ENCODE results near the gene USP2. TPM values are rescaled to one million over a fixed set of nuclear protein-coding genes. Genes with fewer than 3 reads are reported as not detected.

The USP2 gene
- total and polyA plus RNA-seq, 2 of the 4 experiments (the other 2 are of a cell fraction): 0.18 to 0.79 TPM

- H2AK9ac ChIP-seq (replicated peaks; ENCODE audit: low read depth, low read length, poor library complexity): no peak overlapping the region
- H2BK20ac ChIP-seq (ENCODE audit: low read depth, low read length): no peak overlapping the region
- DNase-seq (no peak), ATAC-seq (ENCODE audit: low read depth) (no peak)
- H3K4me1 ChIP-seq (ENCODE audit: control insufficient read depth, insufficient read depth, low read length): peaks cover 13% of the 10 kb centered on the region
- dilution Hi-C loops (cut with HindIII; ENCODE audit: low sequenced_read_pairs, unreplicated experiment) (no loop called here), intact Hi-C loops (cut with micrococcal nuclease) (no loop called here), in situ Hi-C loops (cut with MboI; ENCODE audit: low sequenced_read_pairs) (no loop called here)
- H3K4me3 ChIP-seq (ENCODE audit: insufficient read depth, low read depth, low read length): no peak overlapping the region
- H3K4ac ChIP-seq (ENCODE audit: low read depth, low read length): no peak overlapping the region
- H2BK5ac ChIP-seq (ENCODE audit: low read depth, low read length, poor library complexity, severe bottlenecking): no peak overlapping the region
- CTCF ChIA-PET: interaction anchor here (1.2 kb wide), 1 partner anchor 14 kb away, joined by 3 read pairs; no protein-coding TSS in a partner anchor
- H4K5ac ChIP-seq (ENCODE audit: low read depth, low read length): no peak overlapping the region
- no peak overlapping the region for H2AFZ ChIP-seq (replicated peaks; ENCODE audit: low read length, poor library complexity)
- no peak overlapping the region for H2BK120ac ChIP-seq (ENCODE audit: low read depth, low read length)
- H3K27ac ChIP-seq (ENCODE audit: insufficient read depth, low read length): no peak overlapping the region
- H4K8ac ChIP-seq (ENCODE audit: low read depth in 2 of 2, low read length in 2 of 2): no peak overlapping the region
- no TSS peak for BruUV-seq (replicated peaks)
- no peak overlapping the region for H3K4me2 ChIP-seq (ENCODE audit: low read depth, low read length)
- H3K14ac ChIP-seq (replicated peaks; ENCODE audit: low read depth, low read length): no peak overlapping the region
- no peak overlapping the region for H3K9ac ChIP-seq (ENCODE audit: low read depth, low read length)
- peak overlapping the region; percentile 2; the same call in 1 of the 2 replicates for H3K23ac ChIP-seq (ENCODE audit: low read depth, low read length)
- H3K36me3 ChIP-seq (ENCODE audit: control insufficient read depth, insufficient read depth, low read length): no peaks in the 10 kb centered on the region
- no peaks in the 10 kb centered on the region for H3K9me1 ChIP-seq (ENCODE audit: insufficient read depth, low read length)
- no peak overlapping the region for H3K56ac ChIP-seq (ENCODE audit: extremely low read depth, insufficient read depth, low read length)
- no peak overlapping the region for H2BK15ac ChIP-seq (ENCODE audit: low read depth, low read length)
- no peak overlapping the region for H3K18ac ChIP-seq (ENCODE audit: low read depth, low read length)
- no peaks in the 10 kb centered on the region for H3K9me3 ChIP-seq (ENCODE audit: control insufficient read depth, insufficient read depth, low read length)
- TF ChIP-seq FOS (IDR thresholded peaks at IDR 0.05; ENCODE audit: low read depth, low read length): no peak
- TF ChIP-seq CEBPB (IDR thresholded peaks at IDR 0.05; ENCODE audit: low read depth, low read length): no peak
- TF ChIP-seq RAD21 (IDR thresholded peaks at IDR 0.05; ENCODE audit: low read length): no peak
- TF ChIP-seq NFE2L2 (IDR thresholded peaks at IDR 0.05; ENCODE audit: low read depth, low read length): no peak
- TF ChIP-seq CHD1 (IDR thresholded peaks at IDR 0.05; ENCODE audit: low read depth, low read length): no peak
- TF ChIP-seq USF2 (IDR thresholded peaks at IDR 0.05; ENCODE audit: low read depth, low read length): no peak
- no peak for TF ChIP-seq MAZ (IDR thresholded peaks at IDR 0.05; ENCODE audit: borderline replicate concordance, low read depth, low read length)
- no peak for TF ChIP-seq BHLHE40 (IDR thresholded peaks at IDR 0.05; ENCODE audit: low read depth, low read length)
- H3K27me3 ChIP-seq (ENCODE audit: control insufficient read depth, insufficient read depth, low read length): peaks cover 19% of the 10 kb centered on the region
- H4K91ac ChIP-seq (ENCODE audit: insufficient read depth, low read depth, low read length): no peak overlapping the region
- peaks cover 8 to 14% of the 10 kb centered on the region in 2 experiments; a peak in 3 of 4 replicates for H3K79me1 ChIP-seq (ENCODE audit: low read depth in 1 of 2, low read length in 2 of 2)
- POLR2A ChIA-PET (ENCODE audit: unreplicated experiment): no interaction called here
- H4K20me1 ChIP-seq (ENCODE audit: insufficient read depth, low read length): peaks cover 4% of the 10 kb centered on the region; the same call in 1 of the 2 replicates
- whole genome bisulfite sequencing, 2 experiments (ENCODE audit: extremely low coverage in 2 of 2, insufficient read length in 1 of 2): no CpG with 5 or more reads among the region's 10 CpGs
- H2AK5ac ChIP-seq (ENCODE audit: low read depth, low read length): no peak overlapping the region
Measured at GRCh38 chr11:119342362-119343130, 38.9 kb downstream of the USP2 start.

Measured in IMR-90 (cell line).